ENCODE data around the gene LRTM2.
A peak's percentile ranks its signal among the peaks of the same experiment; 100 is the strongest.

LRTM2 gene

GRCh38 chr12:1797991-1798640 is 22.2 kb upstream of the LRTM2 start:
- no peak for DNase-seq (ENCODE audit: low read depth)

- DNase-seq (ENCODE audit: low read depth), result no peak
Observed at GRCh38 chr12:1798641-1799020, 21.7 kb upstream of the LRTM2 start.

GRCh38 chr12:1799051-1799881 is 21.1 kb upstream of the LRTM2 start:
- no peak for DNase-seq (ENCODE audit: low read depth)

- no peak for DNase-seq (ENCODE audit: low read depth)
Observed at GRCh38 chr12:1799882-1800400, 20.4 kb upstream of the LRTM2 start.

GRCh38 chr12:1800401-1801302 is 19.7 kb upstream of the LRTM2 start:
- no peak for DNase-seq (ENCODE audit: low read depth)

GRCh38 chr12:1801303-1801975 is 18.9 kb upstream of the LRTM2 start:
- no peak for DNase-seq (ENCODE audit: low read depth)

GRCh38 chr12:1803736-1804135 is 16.6 kb upstream of the LRTM2 start:
- no peak for DNase-seq (ENCODE audit: low read depth)

GRCh38 chr12:1804545-1805332 is 15.6 kb upstream of the LRTM2 start:
- DNase-seq (ENCODE audit: low read depth), result peak; percentile 41

- DNase-seq (ENCODE audit: low read depth), result no peak
Observed at GRCh38 chr12:1805441-1806081, 14.8 kb upstream of the LRTM2 start.

- no peak for DNase-seq (ENCODE audit: low read depth)
Observed at GRCh38 chr12:1806301-1807086, 13.9 kb upstream of the LRTM2 start.

GRCh38 chr12:1807087-1807860 is 13.1 kb upstream of the LRTM2 start:
- no peak for DNase-seq (ENCODE audit: low read depth)

- no peak for DNase-seq (ENCODE audit: low read depth)
Observed at GRCh38 chr12:1808036-1808797, 12.1 kb upstream of the LRTM2 start.

GRCh38 chr12:1808798-1809480 is 11.4 kb upstream of the LRTM2 start:
- DNase-seq (ENCODE audit: low read depth), result no peak

- no peak for DNase-seq (ENCODE audit: low read depth)
Observed at GRCh38 chr12:1809591-1810190, 10.7 kb upstream of the LRTM2 start.

- DNase-seq (ENCODE audit: low read depth), result no peak
Observed at GRCh38 chr12:1810201-1810930, 10.0 kb upstream of the LRTM2 start.

- DNase-seq (ENCODE audit: low read depth), result no peak
Observed at GRCh38 chr12:1810931-1811280, 9.5 kb upstream of the LRTM2 start.

All from GM04503 (cell line).